K562 (cell line): ENCODE measurements around the gene CNPY3. TPM values are rescaled to one million over a fixed set of nuclear protein-coding genes. Genes with fewer than 3 reads are reported as not detected.

Experiments
- ATAC-seq: fragments of 200-7000 bp; cut with Tn5 transposase; 3 replicates; pipeline ENCODE4 v1.9.1; 2020; ENCODE audit warnings: moderate library complexity
- BruUV-seq: library from RNA; stranded (reverse); fragments of 400-500 nt; replicated peaks from 2 replicates; lab custom pipeline; 2021; lab: Mats Ljungman, UMichigan
- CTCF ChIA-PET: fragments of 300-600 bp; formaldehyde crosslinking; extraction: SDS; loops from one replicate; lab custom pipeline; 2021; ENCODE audit warnings: low intra/inter-chr PET ratio; lab: Yijun Ruan, JAX
- POLR2A ChIA-PET: fragments of 300-600, 350-650 bp; sonication (Branson Sonifier 250); formaldehyde crosslinking; extraction: SDS; loops from one replicate; lab custom pipeline; 2021; ENCODE audit warnings: antibody characterized with exemption, inconsistent platforms; lab: Yijun Ruan, JAX
- DNase-seq, 4 experiments: peaks; one replicate each; pipeline versions ENCODE4 v3.0.0 to v3.0.0-alpha.2; 2011 to 2018; ENCODE audit warnings: low spot score in 3 of 4, mixed read lengths in 3 of 4; ENCODE audit errors: extremely low read depth in 1 of 4
- FAIRE-seq: peaks from 2 replicates; lab custom pipeline; 2011; peaks lifted over from hg19 to GRCh38; lab: Jason Lieb, UNC
- H2AFZ ChIP-seq: 2 replicates; pipeline ENCODE4 v1.6.0; 2011; ENCODE audit warnings: low read depth, low read length, control low read depth, inconsistent platforms
- H3K27ac ChIP-seq: fragments of 200-600 bp; 3 replicates; pipeline ENCODE4 v1.8.0; 2011; ENCODE audit warnings: low read depth, mild to moderate bottlenecking, control low read depth, inconsistent platforms, low read length, moderate library complexity, mixed read lengths; ENCODE audit errors: extremely low read depth
- H3K27me3 ChIP-seq, 2 experiments: fragments of 300-600 bp in 1 of 2; 2 replicates in 1 of 2; 3 replicates in 1 of 2; pipeline versions ENCODE4 v1.6.0 to v1.8.0; 2011; ENCODE audit warnings: inconsistent platforms in 2 of 2, low read length in 2 of 2, mild to moderate bottlenecking in 1 of 2, mixed read lengths in 1 of 2, moderate library complexity in 1 of 2; ENCODE audit not compliant: control insufficient read depth in 2 of 2, insufficient read depth in 2 of 2
- H3K36me3 ChIP-seq: fragments of 300-600 bp; 3 replicates; pipeline ENCODE4 v1.8.0; 2011; ENCODE audit warnings: mild to moderate bottlenecking, low read length, inconsistent platforms; ENCODE audit not compliant: control insufficient read depth, insufficient read depth
- H3K4me1 ChIP-seq, 2 experiments: fragments of 200-600 bp in 1 of 2; replicated peaks in 1 of 2; 2 replicates in 1 of 2; 3 replicates in 1 of 2; pipeline versions ENCODE4 v1.5.1 to v1.8.0; 2011; ENCODE audit warnings: inconsistent platforms in 2 of 2, low read length in 2 of 2, mild to moderate bottlenecking in 1 of 2, mixed read lengths in 1 of 2, moderate library complexity in 1 of 2; ENCODE audit not compliant: control insufficient read depth in 2 of 2, insufficient read depth in 2 of 2
- H3K4me2 ChIP-seq: 2 replicates; pipeline ENCODE4 v1.6.1; 2011; ENCODE audit warnings: low read length, control low read depth, inconsistent platforms, mixed read lengths; ENCODE audit not compliant: insufficient read depth
- H3K4me3 ChIP-seq: fragments of 200-600 bp; sonication (generic), shearing (Covaris generic); 2 replicates; pipeline ENCODE4 v1.5.1; 2016; ENCODE audit warnings: control low read depth, inconsistent platforms
- H3K79me2 ChIP-seq: fragments of 200-600 bp; 3 replicates; pipeline ENCODE4 v1.8.0; 2011; ENCODE audit warnings: low read length, inconsistent platforms; ENCODE audit not compliant: control insufficient read depth, insufficient read depth
- H3K9ac ChIP-seq, 2 experiments: 2 replicates each; pipeline versions ENCODE4 v1.6.0 to v1.6.1; 2011; ENCODE audit warnings: low read depth in 2 of 2, low read length in 2 of 2, control low read depth in 1 of 2, inconsistent platforms in 1 of 2, mild to moderate bottlenecking in 1 of 2, mixed read lengths in 1 of 2; ENCODE audit not compliant: insufficient read depth in 1 of 2
- H3K9me1 ChIP-seq: one replicate; pipeline ENCODE4 v1.6.0; 2011; ENCODE audit warnings: inconsistent platforms, mild to moderate bottlenecking, low read length, moderate library complexity; ENCODE audit not compliant: control insufficient read depth, insufficient read depth
- H3K9me3 ChIP-seq: replicated peaks from 2 replicates; pipeline ENCODE4 v1.5.1; 2011; ENCODE audit warnings: low read depth, low read length, inconsistent platforms; ENCODE audit not compliant: control insufficient read depth, insufficient read depth
- H4K20me1 ChIP-seq: replicated peaks from 2 replicates; pipeline ENCODE4 v1.6.1; 2011; ENCODE audit warnings: low read length, inconsistent platforms, mixed read lengths; ENCODE audit not compliant: control insufficient read depth, insufficient read depth
- AFF1 ChIP-seq, 2 experiments: fragments of 450-650 bp; IDR thresholded peaks; 2 replicates each; pipeline ENCODE4 v1.6.1; 2018; ENCODE audit warnings: mild to moderate bottlenecking in 2 of 2, low read depth in 1 of 2; ENCODE audit not compliant: partially characterized antibody in 2 of 2
- ATF7 ChIP-seq: fragments of 450-650 bp; IDR thresholded peaks from 2 replicates; pipeline ENCODE4 v1.7.1; 2014; ENCODE audit warnings: mild to moderate bottlenecking, moderate library complexity
- CBX8 ChIP-seq: fragments of 200-600 bp; sonication (generic); IDR thresholded peaks from 2 replicates; pipeline ENCODE4 v1.6.1; 2012; ENCODE audit warnings: borderline replicate concordance, mixed run types, low read depth, mild to moderate bottlenecking, moderate library complexity, mixed read lengths, low read length, control low read depth, inconsistent platforms; ENCODE audit not compliant: poor library complexity, severe bottlenecking; ENCODE audit errors: extremely low read depth
- IRF9 ChIP-seq: fragments of 450-650 bp; IDR thresholded peaks from 2 replicates; pipeline ENCODE4 v1.6.1; 2016; ENCODE audit warnings: missing biosample characterization, missing genetic modification characterization
- JUND ChIP-seq, 2 experiments: IDR thresholded peaks; 2 replicates in 1 of 2; 3 replicates in 1 of 2; pipeline ENCODE4 v1.6.1; 2011; ENCODE audit warnings: borderline replicate concordance in 2 of 2, low read depth in 2 of 2, low read length in 2 of 2, improper control_type of control experiment in 1 of 2, missing biosample characterization in 1 of 2, missing genetic modification characterization in 1 of 2, missing genetic modification reagents in 1 of 2
- KLF10 ChIP-seq: fragments of 250-450 bp; sonication (Bioruptor Pico); IDR thresholded peaks from 2 replicates; pipeline ENCODE4 v1.6.1; 2021; ENCODE audit warnings: matching md5 sums
- ZC3H4 ChIP-seq: sonication (generic); formaldehyde crosslinking; IDR thresholded peaks from 2 replicates; pipeline ENCODE4 v1.9.0; 2021; ENCODE audit warnings: missing genetic modification reagents, borderline replicate concordance
- ZNF592 ChIP-seq: fragments of 450-650 bp; IDR thresholded peaks from 2 replicates; pipeline ENCODE4 v1.6.1; 2017; ENCODE audit warnings: antibody characterized with exemption, mild to moderate bottlenecking
- ZNF644 ChIP-seq: fragments of 200-800 bp; sonication (Bioruptor generic); IDR thresholded peaks from 2 replicates; pipeline ENCODE4 v1.6.1; 2016; ENCODE audit warnings: low read depth, missing genetic modification characterization, missing compliant biosample characterization
- WGBS: fragments of 100-300 bp; shearing (Covaris generic); methylation state at CpG from one replicate; pipeline ENCODE4 v1.1.6; 2016; ENCODE audit warnings: low coverage, mixed read lengths; ENCODE audit not compliant: insufficient coverage; ENCODE audit errors: missing lambda C conversion rate; 5-methylcytosine and 5-hydroxymethylcytosine counted together
- in situ Hi-C: fragments of 300-500 bp; cut with MboI; formaldehyde crosslinking; loops from 4 replicates; pipeline ENCODE4 v1.15.0; 2018; ENCODE audit warnings: inconsistent platforms, mixed read lengths
- intact Hi-C: fragments of 100-400 bp; cut with micrococcal nuclease; formaldehyde crosslinking; loops from 2 replicates; pipeline ENCODE4 v1.14.2; 2022
- polyA plus RNA-seq, 8 experiments: library from polyadenylated mRNA; depleted of rRNA in 4 of 8; stranded (reverse) in 5 of 8; unstranded in 3 of 8; fragments of >200 nt; fragmentation: Nextera tagmentation in 2 of 8; fragmentation: Illumina TruSeq in 1 of 8; extraction: Ambion mirVana in 2 of 8; extraction: Trizol in 1 of 8; gene quantifications; 2 replicates each; pipeline versions ENCODE4 v1.2.1 to v1.2.3, GENCODE V29; 2011 to 2014; ENCODE audit warnings: inconsistent platforms in 1 of 8, missing spikeins in 1 of 8
- total RNA-seq, 7 experiments: library from RNA; depleted of rRNA in 6 of 7; stranded (reverse); fragments of >200 nt in 6 of 7; fragmentation: Illumina TruSeq in 2 of 7; extraction: Trizol in 2 of 7; gene quantifications; 2 replicates each; pipeline versions ENCODE4 v1.2.1 to v1.2.3, GENCODE V29; 2011 to 2021; ENCODE audit warnings: low replicate concordance in 1 of 7

Gene CNPY3
- total and polyA plus RNA-seq, 9 of the 15 experiments (the other 6 are each of a cell fraction or from before 2014, with no cell fraction given): 2.4 to 37.4 (median 21.2) TPM

GRCh38 chr6:42901538-42901957 lies 27.7 kb upstream of the CNPY3 start:
- POLR2A ChIA-PET: interaction anchor here (1.1 kb wide), 1 partner anchor 22 kb away, joined by 3 read pairs; no protein-coding TSS in a partner anchor
- peaks cover 0 to 7% of the 10 kb centered on the region in 2 experiments; a peak in 3 of 5 replicates for H3K4me1 ChIP-seq
- peak overlapping the region in 1 of 2 experiments; percentile 50; a peak in 2 of 4 replicates for H3K9ac ChIP-seq
- peak in 1 of 2 experiments; percentile 44 for TF ChIP-seq AFF1 (IDR thresholded peaks at IDR 0.05; ENCODE audit: low read depth in 1 of 2, partially characterized antibody in 2 of 2)
- no peak for TF ChIP-seq ZC3H4 (CRISPR knock-in tag)
- no peak for TF ChIP-seq ZNF644 (tag)
- peak; percentile 31; the same call in 1 of the 2 replicates for TF ChIP-seq ATF7
- TF ChIP-seq CBX8: no peak
- TF ChIP-seq JUND (IDR thresholded peaks at IDR 0.05; ENCODE audit: borderline replicate concordance, low read depth, low read length): peak; percentile 47; the same call in 1 of the 2 replicates
- TF ChIP-seq JUND (tag; IDR thresholded peaks at IDR 0.05; ENCODE audit: borderline replicate concordance, low read depth, low read length): 0 out of 3 replicates have a peak, but pooled peaks have one; percentile 21
- TF ChIP-seq KLF10 (CRISPR knock-in tag): no peak
- TF ChIP-seq ZNF592: peak; percentile 43; the same call in 1 of the 2 replicates
- no peak for TF ChIP-seq IRF9 (tag)

More at GRCh38 chr6:42901538-42901957, 27.7 kb upstream of the CNPY3 start:
- Histone ChIP-seq H3K79me2 (no peaks in the 10 kb centered on the region), H4K20me1 (no peaks in the 10 kb centered on the region), H3K27ac (no peak overlapping the region), H3K9me1 (no peaks in the 10 kb centered on the region), H3K9me3 (no peaks in the 10 kb centered on the region), H3K36me3 (no peaks in the 10 kb centered on the region), H3K4me2 (peak overlapping the region; percentile 25; the same call in 1 of the 2 replicates), H3K4me3 (no peak overlapping the region), H2AFZ (peak overlapping the region; percentile 79), H3K27me3 (no peaks in the 10 kb centered on the region)
- CTCF ChIA-PET: interaction anchor here (0.8 to 2.9 kb wide), 3 partner anchors 228 to 433 kb away, joined by 4 to 20 read pairs (median 4); no protein-coding TSS in a partner anchor
- in situ Hi-C loops (no loop called here), intact Hi-C loops (loop anchor here (1.0 to 10.0 kb wide), 6 partner anchors 61 to 605 kb away; partner anchors contain the start of gene GNMT)
- WGBS: 2% methylated on average over 11 of the region's 11 CpGs
- DNase-seq: peak; percentile 74 to 93 (median 77)
- no TSS peak for BruUV-seq
- ATAC-seq: peak; percentile 99
- FAIRE-seq: peak; percentile 97
